ENCODE measurements around the gene NLRP13.

NLRP13 gene

GRCh38 chr19:55902080-55902751, 29.9 kb downstream of the NLRP13 start:
- no peak for DNase-seq

GRCh38 chr19:55901369-55902079, 30.6 kb downstream of the NLRP13 start:
- DNase-seq = no peak

GRCh38 chr19:55898911-55899310, 33.2 kb downstream of the NLRP13 start:
- DNase-seq = no peak

- no peak for DNase-seq
These were observed 49.5 kb downstream of the NLRP13 start for GRCh38 chr19:55882626-55883025.

- no peak for DNase-seq
These were observed 54.9 kb downstream of the NLRP13 start for GRCh38 chr19:55877211-55877610.

GRCh38 chr19:55870736-55871135, 61.4 kb downstream of the NLRP13 start:
- no peak for DNase-seq

- no peak for DNase-seq
These were observed 65.0 kb downstream of the NLRP13 start for GRCh38 chr19:55867101-55867500.

GRCh38 chr19:55866521-55866920, 65.6 kb downstream of the NLRP13 start:
- DNase-seq = no peak

- DNase-seq = no peak
These were observed 73.2 kb downstream of the NLRP13 start for GRCh38 chr19:55858969-55859368.

- no peak for DNase-seq
These were observed 73.7 kb downstream of the NLRP13 start for GRCh38 chr19:55858401-55858800.

- no peak for DNase-seq
These were observed 74.2 kb downstream of the NLRP13 start for GRCh38 chr19:55857974-55858373.

- DNase-seq = no peak
These were observed 75.0 kb downstream of the NLRP13 start for GRCh38 chr19:55857149-55857548.

- DNase-seq = no peak
These were observed 77.0 kb downstream of the NLRP13 start for GRCh38 chr19:55855160-55855559.
